Activated T-cell treated with anti-CD3 and anti-CD28 coated beads for 24 hours (primary cell): Measurements from ENCODE around the gene CCDC157.
"Not testable (repeated sequence)": the region's sequence is repeated elsewhere in the genome, so short reads cannot be mapped to it uniquely, and the experiment has no call there.

ENCODE experiments used
- DNase-seq: peaks from one replicate; pipeline ENCODE4 v3.0.0-alpha.2; 2020; ENCODE audit warnings: low read depth

The CCDC157 gene

GRCh38 chr22:30392661-30393321, 36.0 kb downstream of the CCDC157 start:
- DNase-seq, result no peak

- DNase-seq, result no peak
Measured at GRCh38 chr22:30393322-30393680, 36.5 kb downstream of the CCDC157 start.

- DNase-seq, result no peak
Measured at GRCh38 chr22:30393885-30394284, 37.1 kb downstream of the CCDC157 start.

- peak; percentile 54 for DNase-seq
Measured at GRCh38 chr22:30396871-30397655, 40.3 kb downstream of the CCDC157 start, which contains the start of gene SEC14L2. TSS of gene SEC14L2 (plus strand) at chr22:30397018. CDS start at chr22:30397117, 99 bp downstream.

- no peak for DNase-seq
Measured at GRCh38 chr22:30397656-30398635, 41.1 kb downstream of the CCDC157 start.

- DNase-seq, result no peak
Measured at GRCh38 chr22:30398685-30399680, 42.2 kb downstream of the CCDC157 start.

- DNase-seq, result no peak
Measured at GRCh38 chr22:30399718-30400117, 42.9 kb downstream of the CCDC157 start.

GRCh38 chr22:30400159-30400558, 43.4 kb downstream of the CCDC157 start:
- DNase-seq, result no peak

- not testable (repeated sequence) for DNase-seq
Measured at GRCh38 chr22:30401024-30401423, 44.2 kb downstream of the CCDC157 start.

GRCh38 chr22:30402028-30402765, 45.4 kb downstream of the CCDC157 start:
- no peak for DNase-seq

- not testable (repeated sequence) for DNase-seq
Measured at GRCh38 chr22:30402766-30403104, 45.9 kb downstream of the CCDC157 start.

- no peak for DNase-seq
Measured at GRCh38 chr22:30404307-30404706, 47.5 kb downstream of the CCDC157 start.

- DNase-seq, result no peak
Measured at GRCh38 chr22:30405731-30406130, 48.9 kb downstream of the CCDC157 start.

- DNase-seq, result no peak
Measured at GRCh38 chr22:30406400-30406799, 49.6 kb downstream of the CCDC157 start.

GRCh38 chr22:30408388-30409102, 51.7 kb downstream of the CCDC157 start:
- no peak for DNase-seq

- DNase-seq, result no peak
Measured at GRCh38 chr22:30411780-30412179, 55.0 kb downstream of the CCDC157 start.

GRCh38 chr22:30413001-30413400, 56.2 kb downstream of the CCDC157 start:
- DNase-seq, result no peak

GRCh38 chr22:30413745-30414524, 57.1 kb downstream of the CCDC157 start:
- no peak for DNase-seq

- DNase-seq, result no peak
Measured at GRCh38 chr22:30414525-30415047, 57.8 kb downstream of the CCDC157 start.
